HG03039 (cell line): Measurements from ENCODE around the gene NDUFB4.
"Not testable (repeated sequence)": the region's sequence is repeated elsewhere in the genome, so short reads cannot be mapped to it uniquely, and the experiment has no call there.

Experiments
- ATAC-seq: cut with Tn5 transposase; IDR thresholded peaks from one replicate; pipeline ENCODE4 v1.9.1; 2021; ENCODE audit warnings: mild to moderate bottlenecking, moderate library complexity; ENCODE audit not compliant: unreplicated experiment

Gene NDUFB4

DNA sequence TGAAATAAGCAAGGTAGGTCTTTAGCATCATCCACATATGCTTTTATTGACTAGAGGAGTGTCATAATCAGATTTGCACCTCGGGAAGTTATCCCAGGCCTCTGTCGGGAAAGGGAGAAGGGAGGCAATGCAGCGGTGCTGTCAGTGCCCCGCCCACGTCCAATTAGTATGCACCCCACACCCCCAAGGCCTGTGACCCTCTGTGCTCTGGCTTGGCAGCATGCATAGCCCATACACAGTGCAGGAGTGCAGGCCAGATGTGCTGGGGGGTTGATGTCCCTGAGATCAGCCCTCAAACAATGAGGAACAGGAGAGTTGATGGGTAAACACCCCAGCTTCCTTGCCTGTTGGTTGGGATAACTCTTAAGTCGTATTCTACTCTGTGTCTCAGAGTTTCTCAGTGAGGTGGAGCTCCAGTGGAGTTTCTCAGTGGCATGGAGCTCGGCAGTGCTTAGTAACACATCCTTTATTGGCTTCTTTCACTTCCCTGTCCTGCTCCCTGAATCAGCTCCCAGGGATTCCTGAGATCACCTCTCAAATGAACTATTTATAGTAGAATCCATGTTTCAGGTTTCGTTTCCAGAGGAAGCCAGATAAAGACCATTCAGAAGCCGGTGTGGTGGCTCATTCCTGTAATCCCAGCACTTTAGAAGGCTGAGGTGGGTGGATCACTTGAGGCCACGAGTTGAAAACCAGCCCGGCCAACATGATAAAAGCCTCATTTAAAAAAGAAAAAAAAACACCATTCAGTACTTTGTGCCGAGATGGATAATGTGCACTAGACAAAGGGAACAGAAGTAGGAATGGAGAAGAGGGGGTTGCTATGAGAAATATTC lies 26.7 kb upstream of the NDUFB4 start:
- ATAC-seq, result no peak

DNA sequence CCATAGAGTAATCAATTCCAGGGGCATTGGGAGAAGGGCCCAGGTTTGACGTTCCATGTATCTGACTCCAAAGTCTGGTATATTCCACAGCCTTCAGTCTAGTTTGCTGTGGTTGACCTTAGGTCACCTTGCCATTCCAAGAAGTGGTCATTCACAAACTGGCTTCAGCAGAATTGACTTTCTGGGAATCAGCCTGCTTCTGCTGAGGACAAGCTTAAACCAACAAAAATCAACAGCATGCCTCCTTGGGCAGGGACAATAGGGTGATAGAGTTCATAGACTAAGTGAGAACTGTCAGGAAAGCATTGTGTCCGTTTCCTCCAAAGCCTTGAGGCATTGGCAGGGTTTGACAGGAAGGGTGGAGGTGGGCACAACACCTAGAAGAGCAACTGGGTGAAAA lies 24.1 kb upstream of the NDUFB4 start:
- no peak for ATAC-seq

DNA sequence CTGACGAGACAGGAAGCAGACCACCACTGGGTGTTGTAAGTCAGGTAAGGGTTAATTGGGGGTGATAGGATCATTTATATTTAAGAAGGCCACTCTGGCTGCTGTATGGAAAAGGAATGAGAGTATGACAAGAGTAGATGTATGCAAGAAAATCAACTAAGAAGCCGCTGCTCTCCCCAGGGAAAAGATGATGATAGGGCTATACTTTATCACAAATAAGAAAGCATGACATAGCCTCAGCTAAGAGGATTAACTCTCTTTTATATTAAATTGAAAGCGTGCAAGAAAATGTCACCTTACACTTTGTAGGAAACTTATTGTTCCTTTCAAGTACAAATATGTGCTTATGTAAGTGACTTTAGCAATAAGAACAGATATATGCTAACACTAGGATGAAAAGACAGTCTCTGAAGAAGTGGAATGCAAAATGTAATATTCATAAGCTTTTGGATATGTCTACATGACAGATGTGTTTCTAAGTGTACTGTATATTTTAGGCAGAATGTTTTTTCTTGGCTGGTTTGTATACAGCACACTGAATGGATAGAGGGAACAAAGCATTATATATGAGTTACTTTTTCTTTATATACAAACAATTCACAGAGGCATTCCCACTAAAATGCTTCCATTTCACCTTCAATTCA lies 8.7 kb upstream of the NDUFB4 start:
- ATAC-seq, result no peak

DNA sequence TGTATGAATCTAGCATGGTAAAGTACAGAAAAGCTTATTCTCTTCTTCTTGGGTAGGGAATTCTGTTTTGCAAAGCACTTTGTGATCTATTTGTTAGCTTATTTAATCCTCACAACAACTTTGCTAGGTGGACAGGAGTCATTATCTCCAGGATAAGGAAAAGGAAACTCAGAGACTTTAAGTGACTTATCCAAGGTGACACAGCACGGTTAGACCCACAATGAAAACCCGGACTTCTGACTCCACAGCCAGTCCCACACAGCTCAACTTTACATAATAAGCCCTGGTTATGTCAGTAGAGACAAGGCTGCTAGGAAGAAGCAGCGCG lies 384 bp upstream of the NDUFB4 start:
- ATAC-seq, result no peak

DNA sequence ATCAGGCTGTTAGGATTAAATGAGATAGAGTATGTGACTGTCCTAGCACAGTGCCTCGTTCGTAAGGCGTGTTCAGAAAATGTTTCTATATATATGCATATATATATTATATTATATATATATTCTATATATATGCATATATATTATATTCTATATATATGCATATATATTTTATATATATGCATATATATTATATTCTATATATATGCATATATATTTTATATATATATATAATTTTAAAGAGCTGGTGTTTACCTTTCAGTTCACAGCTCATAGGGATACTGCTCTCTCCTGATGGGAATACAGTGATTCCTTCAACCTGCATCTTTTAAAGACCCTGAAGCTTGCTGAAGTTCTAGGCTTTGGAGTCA lies 702 bp downstream of the NDUFB4 start:
- ATAC-seq, result no peak

DNA sequence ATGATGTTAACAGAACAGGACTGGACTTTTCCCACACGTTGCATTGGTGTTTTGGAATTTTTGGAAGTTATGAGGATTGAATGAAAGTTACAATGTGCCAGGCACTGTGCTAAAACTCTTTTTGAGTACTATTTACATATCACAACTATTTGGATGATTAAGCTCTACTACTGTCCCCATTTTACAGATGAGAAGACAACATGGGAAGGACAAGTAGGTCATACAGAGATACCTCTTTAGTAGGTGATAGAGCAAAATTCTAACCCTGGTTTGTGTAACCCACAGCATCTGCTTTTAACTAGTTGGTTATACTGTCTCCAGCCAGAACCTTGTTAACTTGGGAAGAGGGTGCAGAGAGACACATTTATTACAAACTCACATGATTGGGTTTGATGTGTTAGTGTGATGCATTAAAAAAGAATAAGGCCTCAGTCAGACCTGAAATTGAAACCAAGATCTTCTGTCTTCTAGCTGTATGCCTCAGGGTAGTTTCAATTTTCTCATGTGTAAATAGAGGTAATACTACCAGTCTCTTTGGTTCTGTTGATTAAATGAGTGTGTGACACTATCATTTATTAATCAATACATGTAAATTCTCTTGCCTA lies 1.4 kb downstream of the NDUFB4 start:
- ATAC-seq, result no peak

DNA sequence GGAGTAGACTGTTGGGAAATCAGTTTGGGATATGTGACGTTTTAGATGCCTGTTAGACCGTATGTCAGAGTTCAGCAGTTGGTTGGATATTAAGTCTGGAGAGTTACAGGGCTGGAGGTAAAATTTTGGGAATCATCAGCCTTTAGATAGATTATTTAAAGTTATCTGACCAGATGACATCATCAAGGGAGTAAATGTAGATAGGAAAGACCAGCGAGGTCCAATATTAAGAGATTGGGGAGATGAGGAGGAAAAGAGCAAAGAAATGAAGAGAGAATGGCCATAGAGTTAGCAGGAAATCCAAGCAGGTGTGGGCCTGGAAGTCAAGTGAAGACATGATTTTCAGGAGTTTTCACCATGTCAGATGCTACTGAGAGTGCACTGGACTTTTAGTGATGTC lies 3.1 kb downstream of the NDUFB4 start:
- no peak for ATAC-seq

DNA sequence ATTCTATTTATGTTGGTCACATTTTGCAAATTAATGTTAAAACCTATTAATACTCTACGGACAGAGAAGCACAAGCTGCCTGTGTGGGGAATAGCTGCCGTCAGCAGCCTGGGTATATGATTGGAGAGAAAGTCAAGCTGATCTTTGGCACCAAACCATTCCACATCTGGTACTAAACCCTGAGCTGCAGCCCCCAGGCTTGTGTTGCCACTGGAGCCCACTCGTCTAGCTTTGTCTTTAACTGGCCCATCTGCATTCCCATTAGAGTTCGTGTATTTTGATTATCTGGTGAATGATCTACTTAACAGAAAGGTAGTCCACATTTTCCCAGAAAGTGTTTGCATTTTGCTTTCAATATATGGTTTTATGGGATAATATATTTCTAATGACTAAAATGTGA lies 5.4 kb downstream of the NDUFB4 start:
- ATAC-seq, result no peak

DNA sequence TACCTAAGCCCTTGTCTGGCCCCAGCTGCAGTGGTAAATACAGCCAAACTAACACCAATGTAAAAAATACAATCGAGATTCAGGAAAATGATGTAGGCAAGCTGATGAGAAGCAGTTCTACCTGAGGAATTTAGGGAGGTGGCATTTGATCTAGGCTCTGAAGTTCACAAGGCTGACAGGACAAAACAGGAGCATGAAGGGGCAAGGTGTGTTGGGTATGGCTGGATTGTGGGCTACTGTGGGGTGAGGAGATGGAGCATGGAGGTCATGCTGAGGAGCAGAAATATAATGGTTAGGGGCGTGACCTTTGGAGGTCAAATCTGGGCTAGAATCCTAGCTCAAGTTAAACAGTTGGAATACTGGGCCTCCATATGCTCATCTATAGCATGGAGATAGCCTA lies 6.5 kb downstream of the NDUFB4 start:
- no peak for ATAC-seq

DNA sequence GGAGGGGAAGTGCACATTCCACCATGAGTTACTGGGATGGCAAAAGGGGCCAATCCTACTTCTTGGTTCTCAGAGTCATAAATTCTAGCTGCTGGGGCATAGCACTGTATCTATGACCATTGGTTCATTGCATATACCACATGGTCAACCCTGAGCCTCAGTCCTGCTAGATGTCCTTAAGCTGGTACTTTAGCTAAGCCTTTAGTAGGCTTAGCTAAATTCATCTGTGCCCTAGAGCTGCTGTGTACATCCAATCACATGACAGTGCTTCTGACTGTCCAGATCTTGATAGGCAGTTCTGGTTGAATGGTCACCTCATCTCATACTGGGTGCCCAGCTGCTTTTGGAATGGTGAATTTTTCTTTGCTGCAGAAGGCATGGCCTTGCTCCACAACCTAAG lies 8.2 kb downstream of the NDUFB4 start:
- ATAC-seq, result no peak

DNA sequence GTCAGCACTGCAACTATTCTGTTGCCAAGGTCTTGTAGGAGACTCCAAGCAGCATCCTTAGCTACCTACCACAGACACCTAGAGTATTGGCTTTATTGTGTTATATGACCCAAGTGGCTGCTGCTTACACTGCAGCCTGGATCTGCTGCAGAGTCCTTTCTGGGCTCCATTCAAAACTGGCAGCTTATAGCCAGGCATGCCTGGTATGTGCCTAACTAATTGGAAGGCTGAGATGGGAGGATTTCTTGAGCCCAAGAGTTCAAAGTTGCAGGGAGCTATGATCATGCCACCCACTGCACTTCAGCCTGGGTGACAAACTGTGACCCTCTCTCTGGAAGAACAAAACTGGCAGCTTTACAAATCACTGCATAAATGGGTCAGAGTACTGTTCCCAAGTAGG lies 8.6 kb downstream of the NDUFB4 start:
- no peak for ATAC-seq

DNA sequence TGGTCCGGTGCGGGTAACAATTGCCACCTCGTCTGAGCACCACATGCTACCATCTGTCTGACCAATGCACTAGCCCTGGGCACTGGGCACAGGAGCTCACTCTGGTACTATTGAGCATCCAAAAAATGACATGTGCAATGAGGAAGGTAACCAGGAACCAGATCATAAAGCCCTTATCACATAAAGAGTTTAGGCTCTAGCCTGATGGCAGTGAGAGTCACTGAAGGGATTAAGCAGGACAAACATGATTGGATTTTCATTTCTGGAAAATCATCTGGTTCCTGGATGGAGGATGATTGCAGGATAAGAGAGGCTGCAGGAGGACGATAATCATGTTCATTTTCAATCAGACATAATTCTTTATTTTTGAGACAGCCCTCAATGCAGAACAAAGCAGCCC lies 12.4 kb downstream of the NDUFB4 start:
- ATAC-seq, result no peak

DNA sequence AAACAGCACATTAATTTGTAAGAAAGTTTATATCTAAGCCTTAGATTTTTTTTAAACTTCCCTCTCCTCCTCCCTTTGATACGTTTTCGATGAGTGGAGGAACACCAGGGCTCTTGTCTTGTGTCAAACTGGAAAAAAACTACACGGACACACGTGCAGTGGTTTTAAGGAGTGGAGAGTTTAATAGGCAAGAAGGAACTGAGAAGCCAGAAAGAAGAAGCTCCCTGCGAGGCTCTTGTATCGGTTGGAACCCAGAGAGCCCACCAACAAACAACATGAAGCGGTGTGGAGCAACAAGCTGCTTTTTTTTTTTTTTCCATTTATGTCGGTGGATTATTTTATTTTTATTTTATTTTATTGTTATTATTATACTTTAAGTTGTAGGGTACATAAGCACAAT lies 18.6 kb downstream of the NDUFB4 start:
- no peak for ATAC-seq

DNA sequence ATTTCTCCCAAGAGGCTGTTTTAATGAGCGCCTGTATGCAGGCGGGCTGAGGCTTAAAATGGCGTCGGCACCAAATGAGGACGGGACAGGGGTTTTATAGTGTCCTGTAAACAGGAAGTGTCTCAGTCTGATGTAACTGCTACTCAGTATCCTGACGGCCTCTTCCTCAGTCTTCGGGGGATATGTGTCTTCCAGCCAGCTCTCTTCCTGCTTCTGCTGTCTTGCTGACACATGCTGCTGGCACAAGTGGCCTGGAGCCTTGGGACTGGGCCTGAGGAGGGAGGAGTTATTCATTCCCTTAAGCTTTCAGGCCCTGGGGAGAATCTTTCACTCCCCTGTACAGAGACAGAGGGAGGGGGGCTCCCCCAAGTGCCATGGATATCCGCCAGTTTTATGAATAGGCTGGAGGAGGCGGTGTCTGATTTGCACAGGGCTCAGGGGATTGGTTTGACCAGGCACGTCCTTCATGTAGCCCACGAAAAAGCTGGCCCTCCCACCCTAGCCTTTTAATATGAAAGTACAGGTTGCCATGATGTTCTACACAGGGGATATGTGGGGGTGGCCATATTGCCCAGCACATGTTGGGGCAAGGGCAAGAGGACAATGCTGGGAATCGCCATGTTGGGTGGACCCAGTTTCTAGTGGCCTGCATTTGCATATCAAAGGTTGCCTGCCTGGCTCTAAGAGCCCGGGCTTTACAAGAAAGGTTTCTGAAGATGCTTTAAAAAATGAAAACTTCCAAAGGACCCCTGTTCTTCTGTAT lies 19.9 kb downstream of the NDUFB4 start:
- ATAC-seq, result no peak

DNA sequence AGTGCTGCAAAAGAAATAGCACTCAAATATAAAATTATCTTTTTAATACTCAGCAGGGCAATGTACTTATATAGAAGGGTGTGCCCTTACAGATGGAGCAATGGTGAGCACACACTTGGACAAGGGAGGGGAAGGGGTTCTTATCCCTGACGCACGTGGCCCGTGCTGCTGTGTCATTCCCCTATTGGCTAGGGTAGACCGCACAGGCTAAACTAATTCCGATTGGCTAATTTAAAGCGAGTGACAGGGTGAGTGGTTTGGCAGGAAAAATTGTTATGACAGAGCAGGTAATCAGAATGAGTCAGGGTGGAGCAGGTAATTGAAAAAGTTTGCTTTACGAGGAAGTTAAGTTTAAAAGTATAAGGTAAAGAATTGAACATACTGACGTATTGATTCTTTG lies 20.6 kb downstream of the NDUFB4 start:
- ATAC-seq, result not testable (repeated sequence)

DNA sequence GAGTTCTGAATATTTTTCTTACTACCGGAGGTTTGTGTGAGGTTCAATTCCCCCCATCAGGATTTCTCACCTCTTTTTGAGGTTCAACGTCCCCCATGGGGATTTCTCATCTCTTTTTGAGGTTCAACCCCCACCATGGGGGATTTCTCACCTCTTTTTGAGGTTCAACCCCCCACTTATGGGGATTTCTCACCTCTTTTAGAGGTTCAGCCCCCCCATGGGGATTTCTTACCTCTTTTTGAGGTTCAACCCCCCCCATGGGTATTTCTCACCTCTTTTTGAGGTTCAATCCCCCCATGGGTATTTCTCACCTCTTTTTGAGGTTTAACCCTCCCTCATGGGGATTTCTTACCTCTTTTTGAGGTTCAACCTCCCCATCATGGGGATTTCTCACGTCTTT lies 26.3 kb downstream of the NDUFB4 start:
- ATAC-seq, result no peak

DNA sequence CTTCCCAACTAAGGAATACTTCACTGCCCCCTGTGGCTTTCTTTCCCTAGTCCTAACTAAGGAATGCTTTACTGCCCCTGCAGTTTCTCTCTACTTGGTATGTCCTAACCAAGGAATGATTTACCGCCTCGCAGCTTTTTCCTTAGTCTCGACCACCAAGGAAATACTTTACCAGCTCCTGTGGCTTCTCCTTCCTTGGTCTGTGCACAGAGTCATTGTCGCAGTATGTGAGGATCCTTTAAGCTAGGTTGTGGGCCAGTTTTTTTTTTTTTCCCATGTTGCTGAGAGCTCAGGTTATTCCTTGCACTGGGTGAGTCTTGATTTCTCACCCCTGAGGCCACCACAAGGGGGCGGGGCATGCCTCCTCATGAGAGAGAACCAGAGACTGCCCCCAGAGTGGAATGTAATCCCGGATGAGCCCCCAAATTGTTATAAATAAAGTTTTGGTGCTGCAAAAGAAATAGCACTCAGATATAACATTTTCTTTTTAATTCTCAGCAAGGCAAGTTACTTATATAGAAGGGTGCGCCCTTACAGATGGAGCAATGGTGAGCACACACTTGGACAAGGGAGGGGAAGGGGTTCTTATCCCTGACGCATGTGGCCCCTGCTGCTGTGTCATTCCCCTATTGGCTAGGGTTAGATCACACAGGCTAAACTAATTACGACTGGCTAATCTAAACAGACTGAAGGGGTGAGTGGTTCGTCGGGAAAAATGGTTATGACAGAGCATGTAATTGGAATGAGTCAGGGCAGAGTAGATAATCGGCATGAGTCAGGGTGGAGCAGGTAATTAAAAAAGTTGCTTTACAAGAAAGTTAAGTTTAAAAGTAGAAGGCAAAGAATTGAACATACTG lies 27.0 kb downstream of the NDUFB4 start:
- ATAC-seq, result no peak

DNA sequence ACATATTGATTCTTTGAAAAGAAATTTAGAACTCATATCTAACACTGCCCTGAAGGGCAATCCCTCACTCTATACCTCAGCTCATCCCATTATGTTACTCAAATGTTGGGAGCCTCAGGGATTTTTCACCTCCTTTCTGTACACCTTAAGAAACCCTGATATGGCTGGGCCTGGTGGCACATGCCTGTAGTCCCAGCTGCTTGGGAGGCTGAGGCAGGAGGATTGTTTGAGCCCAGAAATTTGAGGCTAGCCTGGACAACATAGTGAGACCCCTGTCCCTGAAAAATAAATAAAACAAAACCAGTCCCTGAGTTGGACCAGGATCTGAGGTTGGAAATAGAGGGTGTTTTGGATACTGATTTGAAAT lies 27.6 kb downstream of the NDUFB4 start:
- no peak for ATAC-seq

DNA sequence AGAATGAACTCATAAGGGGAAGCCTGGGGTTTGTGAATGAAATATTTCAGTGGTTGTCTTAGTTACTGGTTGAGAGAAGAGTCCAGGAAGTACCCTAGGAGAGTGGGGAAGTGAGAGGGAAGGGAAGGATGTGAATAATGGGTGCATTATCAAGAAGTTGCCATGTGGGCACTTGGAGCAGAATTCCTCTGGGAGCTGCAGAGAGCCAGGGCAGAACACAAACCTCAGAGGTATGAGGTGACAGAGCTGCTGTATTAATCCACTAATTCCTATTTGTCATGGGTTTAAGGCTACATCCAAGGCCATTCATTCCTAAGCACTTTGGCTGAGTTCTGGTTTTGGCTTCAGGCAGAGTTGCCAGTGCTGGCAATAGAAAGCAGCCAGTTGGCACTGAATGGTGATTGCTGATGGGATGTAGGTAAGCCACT lies 29.0 kb downstream of the NDUFB4 start:
- ATAC-seq, result no peak

DNA sequence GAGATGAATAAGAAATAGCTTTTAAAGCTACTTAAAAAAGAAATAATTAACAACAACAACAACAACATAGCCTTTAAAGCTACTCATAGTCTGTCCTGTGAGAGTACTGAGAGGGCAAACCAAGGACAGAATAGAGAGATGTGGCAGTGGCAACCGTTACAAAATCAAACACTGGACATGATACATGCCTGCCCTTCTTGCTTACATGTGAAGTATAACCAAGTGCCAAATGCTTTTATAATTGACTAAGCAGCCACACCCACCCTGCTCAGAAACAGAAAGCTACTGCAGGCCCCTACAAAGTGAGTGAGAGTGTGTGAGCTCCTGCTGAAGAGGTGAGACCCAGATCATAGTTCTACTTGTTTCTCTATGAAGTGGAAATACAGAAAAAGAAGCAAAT lies 38.4 kb downstream of the NDUFB4 start:
- ATAC-seq, result no peak
